GM23248 (cell line): ENCODE results near the gene SGF29. TPM values are rescaled to one million over a fixed set of nuclear protein-coding genes. Genes with fewer than 3 reads are reported as not detected.
"Not testable (repeated sequence)": the region's sequence is repeated elsewhere in the genome, so short reads cannot be mapped to it uniquely, and the experiment has no call there.

ENCODE experiments used
- DNase-seq: peaks from one replicate; pipeline ENCODE4 v3.0.0-alpha.2; 2015
- H2AFZ ChIP-seq: fragments of 200-600 bp; sonication (generic); 2 replicates; pipeline ENCODE4 v1.6.1; 2016; ENCODE audit warnings: antibody characterized with exemption
- H3F3A ChIP-seq: fragments of 200-600 bp; sonication (generic); 2 replicates; pipeline ENCODE4 v1.6.1; 2016; ENCODE audit warnings: mild to moderate bottlenecking, antibody characterized with exemption, mixed run types; ENCODE audit not compliant: insufficient read depth
- H3K27ac ChIP-seq: fragments of 200-600 bp; sonication (generic); 2 replicates; pipeline ENCODE4 v1.5.1; 2016; ENCODE audit warnings: mild to moderate bottlenecking
- H3K27me3 ChIP-seq: fragments of 200-600 bp; sonication (generic); replicated peaks from 2 replicates; pipeline ENCODE4 v1.6.1; 2016; ENCODE audit warnings: mild to moderate bottlenecking; ENCODE audit not compliant: insufficient read depth
- H3K36me3 ChIP-seq: fragments of 200-600 bp; sonication (generic); 2 replicates; pipeline ENCODE4 v1.6.1; 2016; ENCODE audit warnings: low read depth, mild to moderate bottlenecking
- H3K4me1 ChIP-seq: fragments of 200-600 bp; sonication (generic); 2 replicates; pipeline ENCODE4 v1.6.1; 2016; ENCODE audit warnings: mild to moderate bottlenecking; ENCODE audit not compliant: insufficient read depth
- H3K4me2 ChIP-seq: fragments of 200-600 bp; sonication (generic); one replicate; pipeline ENCODE4 v1.6.1; 2016; ENCODE audit warnings: mild to moderate bottlenecking; ENCODE audit not compliant: unreplicated experiment
- H3K4me3 ChIP-seq: fragments of 200-600 bp; sonication (generic); 2 replicates; pipeline ENCODE4 v1.5.1; 2016; ENCODE audit warnings: mild to moderate bottlenecking
- H3K79me2 ChIP-seq: fragments of 200-600 bp; sonication (generic); 2 replicates; pipeline ENCODE4 v1.6.1; 2016; ENCODE audit warnings: mild to moderate bottlenecking; ENCODE audit not compliant: insufficient read depth
- H3K9ac ChIP-seq: fragments of 200-600 bp; sonication (generic); 2 replicates; pipeline ENCODE4 v1.6.1; 2016; ENCODE audit warnings: mild to moderate bottlenecking
- H3K9me2 ChIP-seq: fragments of 200-600 bp; sonication (generic); 2 replicates; pipeline ENCODE4 v1.6.1; 2016; ENCODE audit warnings: mixed run types, mild to moderate bottlenecking, moderate library complexity; ENCODE audit not compliant: insufficient read depth
- H3K9me3 ChIP-seq: fragments of 200-600 bp; sonication (generic); one replicate; pipeline ENCODE4 v1.6.1; 2017; ENCODE audit warnings: low read depth
- H4K20me1 ChIP-seq: fragments of 200-600 bp; sonication (generic); 2 replicates; pipeline ENCODE4 v1.6.0; 2016; ENCODE audit not compliant: insufficient read depth
- EZH2 ChIP-seq: fragments of 200-600 bp; sonication (generic); IDR thresholded peaks from 2 replicates; pipeline ENCODE4 v1.6.1; 2018; ENCODE audit warnings: antibody characterized with exemption, mild to moderate bottlenecking; ENCODE audit not compliant: insufficient read depth, poor library complexity, severe bottlenecking
- EZH2phosphoT487 ChIP-seq: fragments of 200-600 bp; sonication (generic); IDR thresholded peaks from 2 replicates; pipeline ENCODE4 v1.6.1; 2018; ENCODE audit warnings: antibody characterized with exemption, moderate library complexity, mild to moderate bottlenecking, low read depth; ENCODE audit not compliant: insufficient read depth
- WGBS, 2 experiments: methylation state at CpG; one replicate each; pipeline ENCODE4 v1.1.6; 2015 to 2017; ENCODE audit warnings: low lambda C conversion rate in 2 of 2, low coverage in 1 of 2; ENCODE audit errors: missing lambda C conversion rate in 2 of 2; 5-methylcytosine and 5-hydroxymethylcytosine counted together
- in situ Hi-C: fragments of 300-500 bp; cut with MboI; formaldehyde crosslinking; loops from 2 replicates; pipeline ENCODE4 v1.15.0; 2020
- polyA plus RNA-seq: library from polyadenylated mRNA; unstranded; fragments of >200 nt; fragmentation: Nextera tagmentation; extraction: Ambion mirVana; gene quantifications from 2 replicates; pipeline ENCODE4 v1.2.1, GENCODE V29; 2016
- total RNA-seq: library from RNA; depleted of rRNA; stranded (reverse); fragments of >200 nt; shearing (Covaris generic); gene quantifications from 2 replicates; pipeline ENCODE4 v1.2.3, GENCODE V29; 2014

Gene SGF29
- total and polyA plus RNA-seq, 2 experiments from 2014 or later = 6.3 to 9.9 TPM

DNA sequence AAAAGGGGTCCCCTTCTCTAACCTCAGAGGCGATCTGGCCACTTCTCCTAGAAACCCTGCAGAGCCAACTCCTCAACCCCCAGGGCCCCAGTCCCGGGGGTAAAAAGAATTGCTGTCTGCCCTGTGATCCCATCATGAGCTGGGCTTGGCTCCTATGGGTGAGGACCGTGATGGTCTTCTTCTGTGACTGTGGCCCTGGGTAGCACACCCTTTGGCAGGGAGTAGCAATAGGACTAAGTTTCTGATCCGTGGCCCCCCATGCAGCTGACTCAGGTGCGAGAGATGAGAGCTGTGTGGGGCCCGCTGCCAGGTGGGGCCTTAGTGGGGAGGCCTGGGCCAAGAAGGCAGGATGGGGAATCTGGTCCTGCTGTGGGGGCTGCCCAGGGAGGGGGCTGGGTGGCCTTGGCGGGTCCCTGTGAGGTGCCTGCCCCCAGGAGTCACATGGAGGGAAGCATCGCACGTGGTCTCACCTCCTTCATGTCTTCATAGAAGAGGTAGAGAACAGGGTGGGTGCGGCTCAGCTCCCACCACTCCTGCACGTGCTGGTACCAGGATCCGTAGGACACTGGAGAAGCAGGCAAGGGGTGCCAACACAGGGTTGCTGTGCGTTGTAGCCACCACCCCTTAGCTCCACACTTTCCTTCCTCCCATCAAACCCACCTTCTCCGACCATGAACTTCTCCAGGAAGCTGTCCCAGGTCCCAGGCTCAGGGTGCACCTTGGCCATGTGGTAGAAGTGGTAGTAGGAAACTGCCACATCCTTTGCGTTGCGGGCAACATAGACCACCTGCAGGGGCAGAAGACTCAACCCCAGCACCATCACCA is 52.8 kb downstream of the SGF29 start:
- H3K4me2 ChIP-seq = no peak overlapping the region
- in situ Hi-C loops = no loop called here
- TF ChIP-seq EZH2 (no peak), EZH2phosphoT487 (no peak)
- no peaks in the 10 kb centered on the region for H3K4me1 ChIP-seq
- H3K4me3 ChIP-seq = no peak overlapping the region
- no peak for DNase-seq
- H4K20me1 ChIP-seq = no peaks in the 10 kb centered on the region
- H2AFZ ChIP-seq = no peak overlapping the region
- no peaks in the 10 kb centered on the region for H3K9me2 ChIP-seq
- H3K9ac ChIP-seq = no peak overlapping the region
- H3F3A ChIP-seq = no peaks in the 10 kb centered on the region
- WGBS, 2 experiments = 66 to 67% methylated on average over 14 to 16 of the region's 16 CpGs
- H3K79me2 ChIP-seq = no peaks in the 10 kb centered on the region
- no peaks in the 10 kb centered on the region for H3K9me3 ChIP-seq
- no peak overlapping the region for H3K27ac ChIP-seq
- no peaks in the 10 kb centered on the region for H3K36me3 ChIP-seq
- H3K27me3 ChIP-seq = peaks cover 4% of the 10 kb centered on the region

DNA sequence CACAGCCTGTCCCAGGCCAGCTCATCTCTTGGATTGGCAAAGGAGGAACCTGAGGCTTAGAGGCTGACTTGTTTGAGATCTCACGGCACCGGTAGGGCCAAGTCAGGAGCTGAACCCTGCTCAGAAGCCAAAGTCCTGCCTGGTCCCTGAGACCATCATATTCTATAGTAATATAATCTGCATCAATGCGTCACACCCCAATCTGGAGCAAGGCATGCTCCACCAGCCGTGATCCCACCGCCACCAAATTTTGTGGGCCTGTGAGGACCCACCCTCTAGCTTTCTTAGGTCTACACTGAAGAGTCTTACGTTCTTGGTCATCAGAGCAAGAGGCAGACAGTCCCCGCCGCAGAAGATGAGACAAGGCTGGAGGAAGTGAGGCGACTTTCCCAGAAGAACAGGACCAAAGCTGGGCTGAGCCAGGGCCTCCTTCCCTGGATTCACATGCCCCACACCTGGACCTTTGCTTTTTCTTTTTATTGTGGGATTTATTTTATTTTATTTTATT is 53.5 kb downstream of the SGF29 start:
- Histone ChIP-seq H3K36me3 (no peaks in the 10 kb centered on the region), H3F3A (no peaks in the 10 kb centered on the region), H3K4me2 (no peak overlapping the region), H3K27ac (no peak overlapping the region), H3K27me3 (peaks cover 4% of the 10 kb centered on the region), H3K9me3 (no peaks in the 10 kb centered on the region), H4K20me1 (no peaks in the 10 kb centered on the region), H3K9me2 (no peaks in the 10 kb centered on the region), H2AFZ (no peak overlapping the region), H3K79me2 (no peaks in the 10 kb centered on the region), H3K9ac (no peak overlapping the region), H3K4me1 (no peaks in the 10 kb centered on the region), H3K4me3 (no peak overlapping the region)
- 87 to 91% methylated on average over 9 of the region's 9 CpGs for WGBS, 2 experiments
- in situ Hi-C loops = no loop called here
- TF ChIP-seq EZH2 (no peak), EZH2phosphoT487 (no peak)
- no peak for DNase-seq

- H4K20me1 ChIP-seq, H3K4me1 ChIP-seq, in situ Hi-C loops, H2AFZ ChIP-seq, H3K9me3 ChIP-seq, H3K79me2 ChIP-seq, DNase-seq, H3F3A ChIP-seq, H3K4me2 ChIP-seq, H3K27ac ChIP-seq, H3K4me3 ChIP-seq, H3K36me3 ChIP-seq, H3K9ac ChIP-seq, H3K9me2 ChIP-seq, H3K27me3 ChIP-seq: not testable (repeated sequence)
- WGBS, 2 experiments = 71 to 75% methylated on average over 9 to 10 of the region's 10 CpGs
These were observed 54.2 kb downstream of the SGF29 start for GRCh38 chr16:28607681-28608495.

DNA sequence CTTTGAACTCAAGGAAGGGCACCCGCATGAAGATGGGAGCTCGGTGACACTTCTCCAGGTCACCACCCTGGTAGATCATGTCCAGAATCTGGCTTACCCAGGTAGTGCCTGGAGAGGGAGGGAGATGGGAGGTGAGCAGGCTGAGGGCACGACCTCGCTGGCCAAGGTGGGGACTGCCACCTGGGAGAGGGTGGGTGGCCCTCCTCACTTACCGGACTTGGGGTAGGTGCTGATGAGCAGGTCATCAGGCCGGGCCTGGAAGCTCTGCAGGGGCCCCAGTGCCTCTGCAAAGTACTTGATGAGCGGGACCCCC is 54.7 kb downstream of the SGF29 start:
- in situ Hi-C loops, H3K4me3 ChIP-seq, H3K4me2 ChIP-seq, H3K79me2 ChIP-seq, H3K9me3 ChIP-seq, H3K36me3 ChIP-seq, H3K9ac ChIP-seq, H3K27ac ChIP-seq, H3F3A ChIP-seq, H3K4me1 ChIP-seq, H3K27me3 ChIP-seq, H4K20me1 ChIP-seq, H2AFZ ChIP-seq, DNase-seq, H3K9me2 ChIP-seq: not testable (repeated sequence)
- WGBS, 2 experiments = 76 to 83% methylated on average over 7 of the region's 7 CpGs

DNA sequence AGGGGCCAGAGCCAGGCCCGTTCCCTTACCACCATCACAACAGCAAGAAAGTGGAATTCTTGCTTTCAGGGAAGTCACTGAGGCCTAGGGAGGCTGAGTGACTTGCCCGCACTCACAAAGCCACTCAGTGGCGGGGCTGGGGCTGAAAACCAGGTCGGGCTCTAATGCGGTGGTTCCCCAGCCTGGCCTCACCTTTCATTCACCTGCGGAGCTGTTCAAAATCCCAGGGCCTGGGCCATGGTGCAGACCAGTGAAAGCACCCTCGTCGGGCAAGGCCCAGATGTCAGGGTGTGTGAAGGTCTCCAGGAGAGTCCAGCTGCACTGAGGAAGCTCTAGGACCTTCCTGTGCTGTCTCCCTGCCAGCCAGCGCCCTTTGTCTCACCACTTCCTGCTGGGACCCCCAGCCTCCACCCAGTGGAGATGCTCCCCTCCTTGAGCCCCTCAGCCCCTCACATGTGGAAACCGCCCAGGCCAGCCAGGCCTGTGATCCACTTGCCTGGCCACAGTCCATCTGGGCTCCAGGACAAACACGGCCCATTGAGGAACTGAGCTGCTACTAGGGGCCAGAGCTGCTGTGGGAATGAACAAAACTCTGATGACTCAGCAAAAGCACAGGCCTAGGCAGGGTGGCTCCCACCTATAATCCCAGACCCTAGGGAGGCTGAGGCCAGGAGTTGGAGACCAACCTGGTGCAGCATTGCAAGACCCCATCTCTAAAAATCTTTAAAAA is 55.3 kb downstream of the SGF29 start:
- H3K79me2 ChIP-seq, DNase-seq, H3K9me3 ChIP-seq, H3K4me3 ChIP-seq, H3K4me2 ChIP-seq, H3K4me1 ChIP-seq, H3F3A ChIP-seq, H3K9me2 ChIP-seq, H3K27me3 ChIP-seq, H3K36me3 ChIP-seq, H3K9ac ChIP-seq, H2AFZ ChIP-seq, H3K27ac ChIP-seq, in situ Hi-C loops, H4K20me1 ChIP-seq: not testable (repeated sequence)
- WGBS, 2 experiments = 62 to 67% methylated on average over 8 to 11 of the region's 11 CpGs
